ELR (cell line): ENCODE data around the gene PVALB.

Experiments used
- DNase-seq: peaks from one replicate; pipeline ENCODE4 v3.0.0-alpha.2; 2015; ENCODE audit warnings: low read depth

Gene PVALB

GRCh38 chr22:36811094-36811800, 5.6 kb downstream of the PVALB start:
- DNase-seq = no peak

- DNase-seq = no peak
Observed at GRCh38 chr22:36809351-36809750, 7.5 kb downstream of the PVALB start.

GRCh38 chr22:36808721-36809344, 8.0 kb downstream of the PVALB start:
- DNase-seq = no peak

DNA sequence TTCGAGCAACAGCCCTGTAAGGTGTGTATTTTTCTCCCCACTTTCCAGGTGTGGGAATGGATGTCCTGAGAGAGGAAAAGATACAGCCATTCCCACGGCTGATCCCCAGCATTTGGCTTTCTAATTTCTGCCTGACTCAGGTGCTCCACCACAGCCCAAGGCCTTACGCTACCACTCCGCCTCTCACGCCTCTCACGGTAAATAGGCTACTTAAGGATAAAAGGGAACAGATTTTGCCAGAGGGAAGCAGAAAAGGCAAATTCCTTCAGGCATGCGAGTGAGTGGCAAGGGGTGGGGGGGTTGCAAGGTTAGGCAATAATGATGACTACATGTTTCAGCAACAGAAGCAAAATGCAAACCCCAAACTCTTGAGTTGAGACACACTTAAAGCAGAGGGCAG, 9.2 kb downstream of the PVALB start:
- DNase-seq = no peak

- no peak for DNase-seq
Observed at GRCh38 chr22:36806835-36807234, 10.0 kb downstream of the PVALB start.

DNA sequence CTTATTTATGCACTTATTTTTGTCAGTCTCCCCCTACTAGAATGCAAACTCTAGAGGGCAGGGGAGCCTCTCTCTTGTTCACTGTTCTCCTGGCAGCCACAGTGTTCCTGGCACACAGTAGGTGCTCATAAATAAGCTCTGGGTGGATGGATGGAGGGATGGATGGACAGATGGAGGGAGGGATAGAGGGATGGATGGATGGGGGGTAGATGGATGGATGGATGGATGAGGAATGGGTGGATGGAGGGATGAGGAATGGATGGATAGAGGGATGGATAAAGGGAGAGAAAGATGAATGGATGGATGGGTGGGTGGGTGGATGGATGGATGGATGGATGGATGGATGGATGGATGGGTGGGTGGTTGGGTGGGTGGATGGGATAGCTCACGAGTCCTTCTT, 13.5 kb downstream of the PVALB start:
- DNase-seq = no peak

GRCh38 chr22:36798674-36799066, 18.2 kb downstream of the PVALB start:
- DNase-seq = no peak

GRCh38 chr22:36797911-36798673, 18.7 kb downstream of the PVALB start:
- no peak for DNase-seq

- no peak for DNase-seq
Observed at GRCh38 chr22:36797374-36797773, 19.5 kb downstream of the PVALB start.

DNA sequence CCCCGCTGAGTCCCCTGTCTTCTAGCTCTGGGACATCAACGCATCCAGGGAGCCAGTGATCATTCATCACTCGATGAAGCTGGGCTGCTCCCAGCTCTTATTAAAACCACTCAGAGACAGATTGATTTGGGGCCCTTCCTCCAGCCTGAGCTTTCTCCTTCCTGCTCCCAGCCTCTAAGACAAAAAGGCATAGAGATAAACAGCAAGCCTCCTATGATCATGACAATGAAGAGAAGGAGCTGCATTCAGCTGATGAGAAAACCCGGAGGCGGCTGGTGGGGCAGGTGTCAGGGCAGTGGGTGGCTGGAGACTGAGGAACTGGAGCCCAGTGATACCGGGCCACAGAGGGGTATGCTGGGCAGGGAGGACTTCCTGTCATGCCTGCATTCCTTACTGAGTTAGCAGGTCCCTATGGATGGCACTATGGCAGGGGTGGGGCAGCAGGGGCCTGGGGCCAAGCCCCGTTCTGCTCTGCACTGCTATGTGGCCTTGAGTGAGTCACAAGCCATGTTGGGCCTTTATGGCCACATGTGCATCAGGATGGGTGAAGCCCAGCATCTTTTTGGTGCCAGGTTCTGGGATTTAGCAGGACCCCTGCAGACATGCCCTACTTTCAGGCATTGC, 20.2 kb downstream of the PVALB start:
- DNase-seq = no peak

DNA sequence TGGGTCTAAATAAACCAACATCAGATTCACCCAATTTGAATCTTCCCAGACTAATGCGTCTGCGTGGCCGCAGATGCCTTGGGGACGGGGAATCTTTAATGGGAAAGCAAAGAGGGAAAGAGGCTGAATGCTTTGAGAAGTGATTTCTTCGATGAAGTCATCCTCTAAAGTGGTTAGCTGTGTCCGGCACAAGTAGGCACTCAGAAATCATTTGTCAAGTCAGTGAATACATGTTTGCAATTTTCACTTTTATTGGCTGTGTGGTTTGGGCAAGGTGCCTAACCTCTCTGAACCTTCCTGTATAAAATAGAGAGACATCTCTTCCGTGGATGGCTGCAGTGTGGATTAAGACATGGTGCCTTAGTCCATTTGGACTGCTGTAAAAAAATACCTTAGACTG, 21.2 kb downstream of the PVALB start:
- DNase-seq = no peak

DNA sequence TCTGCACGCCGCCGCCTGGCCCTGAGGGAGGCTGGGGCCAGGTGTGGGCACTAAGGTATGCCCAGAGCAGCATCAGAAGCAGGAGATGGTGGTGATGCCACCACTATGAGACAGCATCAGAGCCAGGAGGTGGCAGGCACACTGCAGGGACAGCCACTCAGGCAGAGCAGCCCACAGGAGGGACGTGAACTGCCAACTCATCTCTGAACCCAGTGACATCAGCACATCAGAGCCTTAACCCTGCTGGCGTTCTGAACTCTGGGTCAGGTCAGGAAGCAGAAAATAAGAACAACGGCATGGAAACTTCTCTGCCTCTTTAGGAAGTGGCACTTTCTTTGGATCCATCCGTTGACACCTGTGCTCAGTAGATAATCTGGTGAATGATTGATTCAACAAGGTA, 26.2 kb downstream of the PVALB start:
- no peak for DNase-seq

DNA sequence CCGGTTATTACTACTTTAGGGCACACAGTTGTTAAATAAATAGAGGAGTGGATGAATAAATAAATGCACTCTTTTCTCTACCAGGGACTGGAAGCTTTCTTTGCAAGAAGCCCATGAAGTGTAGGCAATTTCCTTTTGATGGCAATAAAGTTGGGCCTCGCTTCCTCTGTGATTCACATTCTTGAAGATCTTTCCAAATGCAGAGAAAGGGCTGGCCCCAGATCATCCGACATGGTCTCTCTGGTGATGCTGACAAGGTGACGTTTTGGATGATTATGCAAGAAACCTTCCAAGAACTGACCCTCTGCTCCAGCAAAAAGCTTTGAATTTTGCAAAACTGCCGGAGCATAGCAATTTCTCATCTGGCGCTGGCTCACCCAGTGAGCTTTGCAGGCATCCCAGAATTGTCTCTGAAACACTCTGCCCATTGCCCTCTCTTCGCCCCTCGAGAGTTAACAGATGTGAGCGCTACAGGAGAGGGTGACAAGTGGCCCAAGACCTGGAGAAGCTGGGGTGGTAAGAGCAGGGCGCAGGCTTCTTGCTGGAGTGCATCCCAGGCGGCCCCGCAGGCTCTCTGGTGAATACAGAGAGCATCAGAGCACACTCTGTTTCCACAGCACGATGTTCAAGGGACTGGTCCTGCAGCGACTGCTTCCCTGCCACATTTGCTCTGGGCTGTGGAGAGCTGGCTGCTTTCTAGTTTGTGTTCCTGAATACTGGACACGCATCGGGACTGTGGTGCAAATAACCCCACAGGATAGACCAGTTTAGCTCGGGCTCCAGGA, 29.4 kb downstream of the PVALB start:
- DNase-seq = no peak

- no peak for DNase-seq
Observed at GRCh38 chr22:36783743-36784142, 33.1 kb downstream of the PVALB start.

- DNase-seq = peak; percentile 95
Observed at GRCh38 chr22:36781656-36782627, 34.9 kb downstream of the PVALB start.

GRCh38 chr22:36778020-36778419, 38.8 kb downstream of the PVALB start:
- no peak for DNase-seq

DNA sequence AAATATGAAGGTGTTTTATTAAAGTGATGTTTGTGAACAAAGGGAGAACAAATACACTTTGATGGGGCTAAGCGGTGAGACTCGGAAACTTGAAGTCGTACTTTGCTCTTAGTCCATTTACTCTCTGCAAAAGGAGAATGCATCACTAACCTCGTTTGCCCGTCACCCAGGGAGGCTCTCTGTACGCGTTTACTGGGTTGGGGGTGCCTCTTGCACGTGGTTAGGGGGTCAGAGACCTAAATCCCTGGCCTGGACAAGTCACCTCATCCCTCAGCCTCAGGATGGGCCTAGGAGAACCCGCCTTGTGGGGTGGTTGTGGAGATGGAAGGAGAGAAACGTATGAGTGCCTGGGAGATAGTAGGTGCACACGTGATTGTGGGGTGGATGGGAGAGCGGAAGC, 40.1 kb downstream of the PVALB start:
- DNase-seq = no peak

DNA sequence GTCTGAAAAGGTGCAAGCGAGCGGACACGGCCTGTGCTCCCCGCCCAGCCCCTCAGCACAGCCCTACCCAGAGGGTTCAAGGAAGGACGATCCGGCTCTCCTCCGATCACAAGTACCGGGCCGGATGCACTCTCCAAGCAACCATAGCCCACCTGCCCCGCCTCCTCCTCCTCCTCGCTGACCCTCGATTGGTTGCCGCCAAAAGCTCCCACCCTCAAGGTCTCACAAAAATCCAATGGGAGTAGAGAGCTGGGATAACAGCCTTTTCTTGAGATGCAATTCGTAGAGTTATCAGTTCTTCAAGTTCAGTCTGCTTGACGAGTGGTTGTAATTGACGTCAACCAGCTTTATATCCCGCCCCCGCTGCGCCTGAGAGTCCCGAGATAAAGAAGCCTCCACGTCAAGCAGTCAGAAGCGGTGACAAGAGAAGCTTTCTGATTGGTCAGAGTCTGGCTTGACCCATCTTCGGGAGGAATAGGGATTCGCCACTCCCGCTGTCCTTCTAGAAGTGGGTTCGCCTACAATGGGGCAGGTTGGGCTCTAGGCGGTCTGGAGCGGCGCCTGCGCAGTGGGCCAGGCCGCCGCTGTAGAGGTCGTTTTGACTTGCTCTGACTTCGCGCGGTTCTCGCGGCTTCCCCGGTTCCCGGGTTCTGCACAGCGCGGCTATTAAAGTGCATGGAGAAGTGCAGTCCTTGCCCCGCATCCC, 40.7 kb downstream of the PVALB start, which contains the start of gene IFT27:
Gene IFT27 (minus strand): TSS at position 156 of the 706 bp plus-strand sequence. CDS start 412 bp downstream, outside the sequence.
- DNase-seq = peak; percentile 100

DNA sequence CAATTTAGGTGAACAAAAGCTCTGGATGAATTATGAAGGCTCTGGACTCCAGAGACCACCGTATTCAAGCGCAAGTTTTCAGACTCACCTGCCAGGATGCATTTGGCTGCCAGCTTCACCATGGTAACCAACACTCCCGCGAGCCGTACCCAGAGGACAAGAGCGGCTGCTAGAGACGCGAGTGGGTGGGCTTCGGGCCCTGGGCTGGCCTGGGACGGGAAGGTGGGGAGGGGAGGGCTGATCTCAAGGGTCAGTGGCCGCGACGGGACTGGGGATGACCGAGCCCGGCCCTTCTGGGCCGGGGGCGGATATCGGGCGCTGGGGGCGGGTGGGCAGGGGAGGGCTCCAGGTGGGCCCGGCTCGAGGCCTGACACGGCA, 41.3 kb downstream of the PVALB start:
- peak; percentile 26 for DNase-seq

DNA sequence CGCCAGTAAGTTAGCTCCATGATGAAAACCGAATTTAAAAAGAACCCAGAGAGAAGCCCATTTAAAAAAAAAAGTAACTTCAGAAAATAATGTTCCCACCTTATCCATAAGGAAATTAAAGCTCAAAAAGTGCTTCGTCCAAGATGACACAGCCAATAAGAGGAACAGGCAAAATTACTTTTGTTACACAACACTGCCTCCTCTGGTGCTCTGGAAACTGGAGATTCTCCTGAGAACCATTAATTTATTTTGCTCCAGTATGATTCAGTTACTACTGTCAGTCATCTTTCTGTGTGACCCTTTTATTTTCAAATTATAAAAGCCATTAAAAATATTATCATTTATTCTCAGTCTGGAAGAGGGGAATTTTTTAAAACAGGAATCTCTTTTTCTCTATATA, 42.9 kb downstream of the PVALB start:
- peak; percentile 58 for DNase-seq
